MCF 10A (cell line): Measurements from ENCODE around the gene HS3ST6. TPM values are rescaled to one million over a fixed set of nuclear protein-coding genes. Genes with fewer than 3 reads are reported as not detected.
"Not testable (repeated sequence)": the region's sequence is repeated elsewhere in the genome, so short reads cannot be mapped to it uniquely, and the experiment has no call there.

Experiments used
- BruUV-seq: library from RNA; stranded (reverse); fragments of 400-500 nt; replicated peaks from 2 replicates; lab custom pipeline; 2021; lab: Mats Ljungman, UMichigan
- CTCF ChIA-PET: fragments of 300-600 bp; sonication (Branson Sonifier 250); formaldehyde crosslinking; extraction: SDS; loops from one replicate; lab custom pipeline; 2021; ENCODE audit warnings: antibody characterized with exemption, inconsistent platforms; lab: Yijun Ruan, JAX
- POLR2A ChIA-PET: fragments of 300-600, 350-650 bp; sonication (Branson Sonifier 250); formaldehyde crosslinking; extraction: SDS; loops from one replicate; lab custom pipeline; 2020; ENCODE audit warnings: antibody characterized with exemption, inconsistent platforms; lab: Yijun Ruan, JAX
- DNase-seq: peaks from one replicate; pipeline ENCODE4 v3.0.0-alpha.2; 2018; ENCODE audit not compliant: unreplicated experiment
- H3K27ac Mint-ChIP-seq: one replicate; pipeline ENCODE4 v1.8.0; 2022; ENCODE audit warnings: mild to moderate bottlenecking, low read depth, mixed read lengths; ENCODE audit not compliant: unreplicated experiment
- H3K27me3 Mint-ChIP-seq: one replicate; pipeline ENCODE4 v1.8.0; 2022; ENCODE audit warnings: mixed read lengths; ENCODE audit not compliant: insufficient read depth, unreplicated experiment
- H3K36me3 Mint-ChIP-seq: one replicate; pipeline ENCODE4 v1.8.0; 2022; ENCODE audit warnings: mild to moderate bottlenecking, moderate library complexity, mixed read lengths; ENCODE audit not compliant: insufficient read depth, unreplicated experiment
- H3K4me1 Mint-ChIP-seq: one replicate; pipeline ENCODE4 v1.8.0; 2022; ENCODE audit warnings: mixed read lengths; ENCODE audit not compliant: insufficient read depth, unreplicated experiment
- H3K4me3 Mint-ChIP-seq: one replicate; pipeline ENCODE4 v1.8.0; 2022; ENCODE audit warnings: mild to moderate bottlenecking, moderate library complexity, mixed read lengths; ENCODE audit not compliant: unreplicated experiment
- H3K9me3 Mint-ChIP-seq: one replicate; pipeline ENCODE4 v1.8.0; 2022; ENCODE audit warnings: mixed read lengths; ENCODE audit not compliant: unreplicated experiment
- intact Hi-C: fragments of 100-400 bp; cut with micrococcal nuclease; formaldehyde crosslinking; loops from 2 replicates; pipeline ENCODE4 v1.14.1; 2022
- total RNA-seq: library from RNA; stranded (reverse); gene quantifications from 2 replicates; pipeline ENCODE4 v1.2.3, GENCODE V29; 2022
- TF ChIP-seq, protein P1 (sequence below): fragments of 200-600 bp; IDR thresholded peaks from one replicate; pipeline ENCODE4 v1.8.0; 2022; ENCODE audit warnings: antibody characterized with exemption, mild to moderate bottlenecking; ENCODE audit not compliant: unreplicated experiment

Gene HS3ST6
- total RNA-seq, 1 experiment from 2014 or later: not detected

DNA sequence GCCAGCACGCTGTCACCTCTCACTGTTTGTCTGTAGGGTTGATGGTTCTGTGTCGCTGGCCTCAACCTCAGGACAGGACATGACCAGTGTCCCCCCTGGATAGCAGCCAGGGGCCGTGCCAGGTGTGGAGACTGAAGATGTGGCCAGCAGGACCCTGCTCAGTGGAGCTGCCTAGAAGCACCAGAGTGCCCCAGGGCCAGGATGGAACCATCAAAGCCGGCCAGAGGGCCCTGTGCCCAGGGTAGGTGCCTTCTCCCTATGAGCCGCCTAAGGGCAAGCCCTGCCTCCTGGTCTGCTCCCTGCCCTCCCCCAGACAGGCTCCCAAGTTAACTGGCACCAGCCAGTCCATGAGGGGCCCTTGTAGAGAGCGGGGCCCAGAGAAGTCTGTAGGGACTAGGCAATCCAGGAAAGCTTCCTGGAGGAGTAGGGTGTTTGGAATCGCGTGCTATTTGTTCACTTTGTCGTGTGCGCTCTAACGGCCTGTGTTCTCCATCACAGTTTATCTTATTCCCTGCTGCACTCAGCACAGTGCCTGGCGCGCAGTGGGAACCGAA, 40.6 kb upstream of the HS3ST6 start:
- DNase-seq: no peak
- no peaks in the 10 kb centered on the region for H3K27me3 Mint-ChIP-seq
- BruUV-seq: no TSS peak
- ChIA-PET POLR2A (interaction anchor here (0.8 to 8.9 kb wide), 7 partner anchors 10 to 176 kb away, joined by 3 to 72 read pairs (median 4); partner anchors contain the start of genes MSRB1, NUBP2, SPSB3 and TBL3), CTCF (interaction anchor here (0.7 to 1.4 kb wide), 2 partner anchors 44 to 58 kb away, joined by 3 to 4 read pairs; no protein-coding TSS in a partner anchor)
- no peaks in the 10 kb centered on the region for H3K9me3 Mint-ChIP-seq
- H3K4me1 Mint-ChIP-seq: peaks cover 23% of the 10 kb centered on the region
- peak overlapping the region; percentile 78 for H3K4me3 Mint-ChIP-seq
- intact Hi-C loops: no loop called here
- H3K27ac Mint-ChIP-seq: peak overlapping the region; percentile 91
- TF ChIP-seq, protein P1, sequence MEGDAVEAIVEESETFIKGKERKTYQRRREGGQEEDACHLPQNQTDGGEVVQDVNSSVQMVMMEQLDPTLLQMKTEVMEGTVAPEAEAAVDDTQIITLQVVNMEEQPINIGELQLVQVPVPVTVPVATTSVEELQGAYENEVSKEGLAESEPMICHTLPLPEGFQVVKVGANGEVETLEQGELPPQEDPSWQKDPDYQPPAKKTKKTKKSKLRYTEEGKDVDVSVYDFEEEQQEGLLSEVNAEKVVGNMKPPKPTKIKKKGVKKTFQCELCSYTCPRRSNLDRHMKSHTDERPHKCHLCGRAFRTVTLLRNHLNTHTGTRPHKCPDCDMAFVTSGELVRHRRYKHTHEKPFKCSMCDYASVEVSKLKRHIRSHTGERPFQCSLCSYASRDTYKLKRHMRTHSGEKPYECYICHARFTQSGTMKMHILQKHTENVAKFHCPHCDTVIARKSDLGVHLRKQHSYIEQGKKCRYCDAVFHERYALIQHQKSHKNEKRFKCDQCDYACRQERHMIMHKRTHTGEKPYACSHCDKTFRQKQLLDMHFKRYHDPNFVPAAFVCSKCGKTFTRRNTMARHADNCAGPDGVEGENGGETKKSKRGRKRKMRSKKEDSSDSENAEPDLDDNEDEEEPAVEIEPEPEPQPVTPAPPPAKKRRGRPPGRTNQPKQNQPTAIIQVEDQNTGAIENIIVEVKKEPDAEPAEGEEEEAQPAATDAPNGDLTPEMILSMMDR: no peak
- H3K36me3 Mint-ChIP-seq: peaks cover 37% of the 10 kb centered on the region

DNA sequence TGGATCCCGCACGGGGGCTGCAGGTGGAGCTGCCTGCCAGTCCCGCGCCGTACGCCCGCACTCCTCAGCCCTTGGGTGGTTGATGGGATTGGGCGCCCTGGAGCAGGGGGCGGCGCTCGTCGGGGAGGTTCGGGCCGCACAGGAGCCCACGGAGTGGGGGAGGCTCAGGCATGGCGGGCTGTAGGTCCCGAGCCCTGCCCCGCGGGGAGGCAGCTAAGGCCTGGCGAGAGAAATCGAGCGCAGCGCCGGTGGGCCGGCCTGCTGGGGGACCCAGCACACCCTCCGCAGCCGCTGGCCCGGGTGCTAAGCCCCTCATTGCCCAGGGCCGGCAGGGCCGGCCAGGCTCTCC, 39.9 kb upstream of the HS3ST6 start:
- ChIA-PET POLR2A (interaction anchor here (0.8 to 1.5 kb wide), 4 partner anchors 14 to 176 kb away, joined by 3 to 4 read pairs (median 4); partner anchors contain the start of genes MSRB1, NUBP2, SPSB3 and TBL3), CTCF (interaction anchor here (1.2 to 1.4 kb wide), 3 partner anchors 29 to 45 kb away, joined by 3 read pairs; no protein-coding TSS in a partner anchor)
- H3K27me3 Mint-ChIP-seq, BruUV-seq, DNase-seq, H3K9me3 Mint-ChIP-seq, H3K4me3 Mint-ChIP-seq, H3K27ac Mint-ChIP-seq, intact Hi-C loops: not testable (repeated sequence)
- H3K36me3 Mint-ChIP-seq: peaks cover 31% of the 10 kb centered on the region
- peaks cover 16% of the 10 kb centered on the region for H3K4me1 Mint-ChIP-seq

DNA sequence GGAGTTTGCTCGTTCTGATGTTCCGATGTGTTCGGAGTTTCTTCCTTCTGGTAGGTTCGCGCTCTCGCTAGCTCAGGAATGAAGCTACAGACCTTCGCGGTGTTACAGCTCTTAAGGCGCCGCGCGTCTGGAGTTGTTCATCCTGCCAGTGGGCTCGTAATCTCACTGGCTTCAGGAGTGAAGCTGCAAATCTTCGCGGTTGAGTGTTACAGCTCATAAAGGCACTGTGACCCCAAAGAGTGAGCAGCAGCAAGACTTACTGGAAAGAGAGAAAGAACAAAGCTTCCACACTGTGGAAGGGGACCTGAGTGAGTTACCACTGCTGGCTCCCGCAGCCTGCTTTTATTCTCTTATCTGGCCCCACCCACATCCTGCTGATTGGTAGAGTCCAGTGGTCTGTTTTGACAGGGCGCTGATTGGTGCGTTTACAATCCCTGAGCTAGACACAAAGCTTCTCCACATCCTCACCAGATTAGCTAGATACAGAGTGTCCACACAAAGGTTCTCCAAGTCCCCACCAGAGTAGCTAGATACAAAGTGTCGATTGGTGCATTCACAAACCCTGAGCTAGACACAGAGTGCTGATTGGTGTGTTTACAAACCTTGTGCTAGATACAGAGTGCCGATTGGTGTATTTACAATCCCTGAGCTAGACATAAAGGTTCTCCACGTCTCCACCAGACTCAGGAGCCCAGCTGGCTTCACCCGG, 39.4 kb upstream of the HS3ST6 start:
- DNase-seq, H3K4me3 Mint-ChIP-seq, H3K9me3 Mint-ChIP-seq, H3K27ac Mint-ChIP-seq, H3K27me3 Mint-ChIP-seq, BruUV-seq, intact Hi-C loops: not testable (repeated sequence)
- ChIA-PET CTCF (interaction anchor here (1.2 to 1.4 kb wide), 3 partner anchors 29 to 45 kb away, joined by 3 read pairs; no protein-coding TSS in a partner anchor), POLR2A (interaction anchor here (1.5 kb wide), 1 partner anchor 14 kb away, joined by 4 read pairs; the partner anchor contains the start of gene TBL3)
- H3K36me3 Mint-ChIP-seq: peaks cover 25% of the 10 kb centered on the region
- H3K4me1 Mint-ChIP-seq: peaks cover 15% of the 10 kb centered on the region

DNA sequence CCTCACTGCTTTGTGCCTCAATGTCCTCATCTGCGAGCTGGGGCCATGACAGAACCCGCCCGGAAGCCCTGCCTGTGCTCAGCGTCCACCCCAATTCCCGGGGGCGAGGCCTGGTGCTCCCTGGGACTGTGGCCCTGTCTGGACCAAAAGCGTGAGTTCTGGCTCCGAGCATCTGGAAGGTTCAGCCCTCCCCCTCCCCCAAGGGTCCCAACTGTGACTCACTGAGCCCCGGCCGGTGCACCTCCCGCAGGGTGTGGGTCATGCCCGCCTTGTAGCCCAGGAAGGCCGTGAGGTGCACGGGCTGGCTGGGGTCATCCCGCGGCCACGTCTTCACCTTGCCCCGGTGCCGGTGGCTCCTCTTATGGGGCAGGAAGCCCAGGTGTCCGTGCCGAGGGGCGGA, 35.5 kb upstream of the HS3ST6 start:
- H3K9me3 Mint-ChIP-seq: no peaks in the 10 kb centered on the region
- TF ChIP-seq, protein P1: no peak
- no peak overlapping the region for H3K27ac Mint-ChIP-seq
- H3K27me3 Mint-ChIP-seq: no peaks in the 10 kb centered on the region
- POLR2A ChIA-PET: interaction anchor here (0.6 to 5.9 kb wide), 3 partner anchors 10 to 15 kb away, joined by 3 to 53 read pairs (median 10); partner anchors contain the start of genes MSRB1, RNF151 and RPS2
- no peak overlapping the region for H3K4me3 Mint-ChIP-seq
- BruUV-seq: no TSS peak
- intact Hi-C loops: no loop called here
- no peaks in the 10 kb centered on the region for H3K36me3 Mint-ChIP-seq
- no peak for DNase-seq
- peaks cover 6% of the 10 kb centered on the region for H3K4me1 Mint-ChIP-seq
- CTCF ChIA-PET: interaction anchor here (0.6 kb wide), 1 partner anchor 24 kb away, joined by 3 read pairs; no protein-coding TSS in a partner anchor
